ENCODE data around the gene MEIOB.

MEIOB gene

DNA sequence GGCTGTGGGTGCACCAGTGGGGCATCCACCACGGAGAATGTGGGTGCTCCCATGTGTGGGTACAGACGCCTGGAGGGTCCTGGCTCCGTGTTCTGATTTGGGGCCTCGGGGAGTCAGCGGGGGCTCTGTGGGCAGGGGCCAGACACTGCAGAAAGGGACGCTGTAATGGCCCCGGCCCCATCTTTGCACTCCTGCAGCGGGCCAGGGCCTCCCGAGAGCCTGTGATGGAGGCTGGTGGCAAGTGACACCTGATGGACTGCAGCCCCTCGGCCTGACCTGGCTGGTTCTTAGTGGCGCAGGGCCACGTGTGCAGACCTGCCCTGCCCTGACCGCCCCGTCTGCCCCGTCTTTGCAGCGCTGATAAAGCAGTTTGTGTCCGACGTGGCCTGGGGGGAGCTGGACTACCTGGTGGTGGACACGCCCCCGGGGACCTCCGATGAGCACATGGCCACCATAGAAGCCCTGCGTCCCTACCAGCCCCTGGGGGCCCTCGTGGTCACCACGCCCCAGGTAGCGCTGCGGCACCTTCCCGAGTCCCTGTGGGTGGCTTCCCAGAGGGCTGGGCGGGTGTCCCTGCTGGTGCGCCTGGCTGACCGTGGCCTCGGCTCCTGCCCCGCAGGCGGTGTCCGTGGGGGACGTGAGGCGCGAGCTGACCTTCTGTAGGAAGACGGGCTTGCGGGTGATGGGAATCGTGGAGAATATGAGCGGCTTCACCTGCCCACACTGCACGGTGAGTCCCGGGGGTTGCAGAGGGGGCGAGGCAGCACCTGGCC lies 84.5 kb downstream of the MEIOB start:
- TF ChIP-seq, protein P1, sequence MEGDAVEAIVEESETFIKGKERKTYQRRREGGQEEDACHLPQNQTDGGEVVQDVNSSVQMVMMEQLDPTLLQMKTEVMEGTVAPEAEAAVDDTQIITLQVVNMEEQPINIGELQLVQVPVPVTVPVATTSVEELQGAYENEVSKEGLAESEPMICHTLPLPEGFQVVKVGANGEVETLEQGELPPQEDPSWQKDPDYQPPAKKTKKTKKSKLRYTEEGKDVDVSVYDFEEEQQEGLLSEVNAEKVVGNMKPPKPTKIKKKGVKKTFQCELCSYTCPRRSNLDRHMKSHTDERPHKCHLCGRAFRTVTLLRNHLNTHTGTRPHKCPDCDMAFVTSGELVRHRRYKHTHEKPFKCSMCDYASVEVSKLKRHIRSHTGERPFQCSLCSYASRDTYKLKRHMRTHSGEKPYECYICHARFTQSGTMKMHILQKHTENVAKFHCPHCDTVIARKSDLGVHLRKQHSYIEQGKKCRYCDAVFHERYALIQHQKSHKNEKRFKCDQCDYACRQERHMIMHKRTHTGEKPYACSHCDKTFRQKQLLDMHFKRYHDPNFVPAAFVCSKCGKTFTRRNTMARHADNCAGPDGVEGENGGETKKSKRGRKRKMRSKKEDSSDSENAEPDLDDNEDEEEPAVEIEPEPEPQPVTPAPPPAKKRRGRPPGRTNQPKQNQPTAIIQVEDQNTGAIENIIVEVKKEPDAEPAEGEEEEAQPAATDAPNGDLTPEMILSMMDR (IDR thresholded peaks at IDR 0.05; ENCODE audit: control insufficient read depth, extremely low read depth, insufficient read depth) = no peak
- H3K4me3 ChIP-seq (ENCODE audit: low read depth, low read length) = no peak overlapping the region
- no peak for DNase-seq (ENCODE audit: low read depth)

DNA sequence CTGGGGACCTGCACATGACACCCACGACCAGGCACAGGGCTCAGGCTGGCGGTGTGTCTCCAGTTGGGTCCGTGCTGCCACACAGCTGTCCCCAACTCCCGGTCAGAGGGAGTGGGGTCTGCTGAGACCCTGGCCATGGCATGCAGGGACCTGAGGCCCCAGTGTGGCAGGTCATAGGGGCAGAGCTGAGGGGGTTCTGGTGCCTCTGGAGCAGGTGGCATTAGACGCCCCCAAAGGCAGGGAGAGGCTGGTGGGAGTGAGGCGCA lies 85.0 kb downstream of the MEIOB start:
- DNase-seq (ENCODE audit: low read depth) = no peak
- TF ChIP-seq, protein P1 (IDR thresholded peaks at IDR 0.05; ENCODE audit: control insufficient read depth, extremely low read depth, insufficient read depth) = no peak
- no peak overlapping the region for H3K4me3 ChIP-seq (ENCODE audit: low read depth, low read length)

DNA sequence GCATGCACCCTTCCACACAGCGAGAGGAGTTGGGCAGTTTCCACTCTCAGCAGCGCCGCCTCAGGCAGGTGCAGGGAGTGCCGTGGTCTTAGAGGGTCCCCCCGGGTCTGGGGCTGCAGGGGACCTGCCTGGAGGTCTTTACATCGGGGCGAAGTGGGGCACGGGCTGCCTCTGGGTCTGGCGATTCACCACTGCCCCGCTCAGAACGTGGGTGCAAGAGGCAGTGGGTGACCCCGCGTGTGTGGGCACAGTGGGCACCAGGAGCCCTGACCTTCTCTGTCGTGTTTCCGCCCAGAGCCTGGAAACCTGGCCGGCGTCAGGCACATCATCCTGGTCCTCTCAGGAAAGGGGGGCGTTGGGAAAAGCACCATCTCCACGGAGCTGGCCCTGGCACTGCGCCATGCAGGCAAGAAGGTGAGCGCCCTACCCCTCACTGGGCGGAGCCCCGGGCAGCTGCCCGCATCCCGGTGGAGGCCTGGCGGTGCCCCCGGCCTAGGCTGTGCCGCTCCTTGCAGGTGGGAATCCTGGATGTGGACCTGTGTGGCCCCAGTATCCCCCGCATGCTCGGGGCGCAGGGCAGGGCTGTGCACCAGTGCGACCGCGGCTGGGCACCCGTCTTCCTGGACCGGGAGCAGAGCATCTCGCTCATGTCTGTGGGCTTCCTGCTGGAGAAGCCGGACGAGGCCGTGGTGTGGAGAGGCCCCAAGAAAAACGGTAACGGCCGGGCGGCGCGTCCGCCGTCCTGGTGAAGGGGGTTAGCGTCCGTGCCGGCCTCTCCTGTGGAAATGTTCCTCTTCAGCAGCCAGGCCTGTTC lies 85.5 kb downstream of the MEIOB start:
- no peak overlapping the region for H3K4me3 ChIP-seq (ENCODE audit: low read depth, low read length)
- TF ChIP-seq, protein P1 (IDR thresholded peaks at IDR 0.05; ENCODE audit: control insufficient read depth, extremely low read depth, insufficient read depth) = no peak
- DNase-seq (ENCODE audit: low read depth) = no peak

DNA sequence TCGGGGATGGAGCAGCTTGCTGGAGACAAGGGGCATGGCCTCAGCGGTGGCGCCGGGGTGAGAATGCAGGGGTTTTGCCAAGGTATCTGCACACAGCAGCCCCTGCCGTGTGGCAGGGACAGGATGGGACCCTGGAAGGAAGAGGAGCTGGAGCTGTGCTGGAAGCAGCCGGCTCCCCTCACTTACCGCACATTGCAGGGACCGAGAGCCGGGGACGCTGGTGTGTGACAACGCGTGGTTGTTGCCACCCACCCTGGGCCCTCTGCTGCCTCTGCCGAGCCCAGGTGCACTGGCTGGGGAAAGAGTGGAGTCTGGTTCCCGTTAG lies 86.2 kb downstream of the MEIOB start:
- no peak for DNase-seq (ENCODE audit: low read depth)
- TF ChIP-seq, protein P1 (IDR thresholded peaks at IDR 0.05; ENCODE audit: control insufficient read depth, extremely low read depth, insufficient read depth) = no peak
- no peak overlapping the region for H3K4me3 ChIP-seq (ENCODE audit: low read depth, low read length)

DNA sequence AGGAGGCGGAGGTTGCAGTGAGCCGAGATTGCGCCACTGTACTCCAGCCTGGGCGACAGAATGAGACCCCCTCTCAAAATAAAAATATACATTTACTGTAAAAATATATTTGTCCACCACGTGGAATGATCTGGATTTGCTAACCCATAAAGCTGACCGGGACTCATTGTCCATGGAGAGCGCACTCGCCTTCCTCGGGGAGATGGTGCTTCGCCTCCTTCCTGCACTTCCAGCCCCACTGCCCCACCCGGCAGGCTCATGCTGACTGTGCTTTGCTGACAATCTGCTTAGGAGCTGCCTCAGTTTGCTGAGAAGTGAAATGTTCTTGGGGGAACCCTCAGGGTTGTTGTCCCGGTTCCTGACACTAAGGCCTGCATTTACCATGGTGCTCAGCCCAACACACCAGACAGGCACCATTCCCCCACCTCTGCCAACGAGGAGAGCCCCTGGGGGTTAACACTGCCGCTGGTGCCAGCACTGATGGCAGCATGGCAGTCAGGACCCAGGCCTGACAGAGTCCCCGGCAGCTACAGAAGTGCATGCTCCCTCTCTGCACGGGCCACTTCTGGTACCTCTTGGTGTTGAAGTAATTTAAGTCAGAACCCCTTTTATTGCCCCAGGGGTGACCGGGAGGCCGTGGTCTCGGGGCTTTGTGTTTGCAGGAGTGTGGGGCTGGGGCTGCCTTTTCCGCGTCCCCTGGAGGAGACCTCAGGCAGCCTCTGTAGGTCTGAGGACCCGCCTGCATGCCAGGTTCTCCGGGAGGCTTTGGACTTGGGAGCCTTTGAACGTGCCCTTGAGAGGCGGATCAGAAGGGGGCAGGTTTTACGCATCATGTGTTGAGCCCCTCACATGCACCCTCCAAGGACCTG lies 86.8 kb downstream of the MEIOB start:
- TF ChIP-seq, protein P1 (IDR thresholded peaks at IDR 0.05; ENCODE audit: control insufficient read depth, extremely low read depth, insufficient read depth) = no peak
- no peak overlapping the region for H3K4me3 ChIP-seq (ENCODE audit: low read depth, low read length)
- DNase-seq (ENCODE audit: low read depth) = no peak

Measured in LNCaP clone FGC (cell line).